NCI-H2171 (cell line): ENCODE data around the gene TRPM7.

Experiments used
- DNase-seq: peaks from one replicate; lab custom pipeline; 2025; lab: John Stamatoyannopoulos, UW

Gene TRPM7

GRCh38 chr15:50562735-50563640, 123.6 kb downstream of the TRPM7 start:
- DNase-seq = peak; percentile 56

- no peak for DNase-seq
Measured at GRCh38 chr15:50558012-50558411, 128.6 kb downstream of the TRPM7 start.

DNA sequence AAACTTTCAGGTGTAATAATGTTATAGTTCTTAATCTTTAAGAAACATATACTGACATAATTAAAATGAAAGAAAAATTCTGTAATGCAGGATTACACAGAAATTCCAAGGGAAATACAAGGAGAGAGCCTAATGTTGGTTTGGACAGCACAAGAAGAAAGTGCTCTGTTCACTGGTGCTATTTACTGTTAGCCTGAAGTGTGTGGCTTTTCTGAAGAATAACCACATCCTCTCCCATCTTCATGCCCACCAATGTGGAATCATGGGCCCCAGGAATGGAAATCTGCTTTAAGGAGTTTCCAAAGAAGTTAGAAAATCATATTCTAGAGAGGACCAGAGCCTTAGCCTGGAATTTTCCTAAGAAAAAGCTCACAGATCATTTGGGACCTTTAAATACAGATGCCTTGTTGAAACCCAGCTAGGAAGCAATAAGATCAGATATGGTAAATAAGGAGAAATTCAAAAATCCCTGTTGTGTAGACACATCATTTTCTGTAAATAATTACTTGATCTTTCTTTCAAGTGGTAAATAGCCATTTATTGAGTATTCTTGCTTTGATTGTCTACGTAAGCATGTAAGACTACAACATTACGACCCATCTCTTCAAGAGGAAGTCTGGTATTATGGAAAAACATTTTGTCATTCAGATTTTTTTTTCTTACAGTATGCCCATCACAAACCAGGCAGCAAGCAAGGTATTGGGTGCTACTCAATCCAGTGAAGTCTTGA, 129.8 kb downstream of the TRPM7 start:
- DNase-seq = no peak

GRCh38 chr15:50552238-50552637, 134.4 kb downstream of the TRPM7 start:
- no peak for DNase-seq

DNA sequence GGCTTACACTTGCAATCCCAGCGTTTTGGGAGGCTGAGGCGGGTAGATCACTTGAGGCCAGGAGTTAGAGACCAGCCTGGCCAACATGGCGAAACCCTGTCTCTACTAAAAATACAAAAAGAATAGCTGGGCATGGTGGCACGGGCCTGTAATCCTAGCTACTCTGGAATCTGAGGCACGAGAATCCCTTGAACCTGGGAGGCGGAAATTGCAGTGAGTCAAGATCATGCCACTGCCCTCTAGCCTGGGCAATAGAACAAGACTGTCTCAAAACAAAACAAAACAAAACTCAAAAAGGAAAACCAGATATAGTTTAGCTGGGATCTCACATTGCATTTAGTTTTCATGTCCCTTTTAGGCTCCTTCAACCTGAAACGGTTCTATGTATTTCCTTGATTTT, 137.3 kb downstream of the TRPM7 start:
- no peak for DNase-seq

DNA sequence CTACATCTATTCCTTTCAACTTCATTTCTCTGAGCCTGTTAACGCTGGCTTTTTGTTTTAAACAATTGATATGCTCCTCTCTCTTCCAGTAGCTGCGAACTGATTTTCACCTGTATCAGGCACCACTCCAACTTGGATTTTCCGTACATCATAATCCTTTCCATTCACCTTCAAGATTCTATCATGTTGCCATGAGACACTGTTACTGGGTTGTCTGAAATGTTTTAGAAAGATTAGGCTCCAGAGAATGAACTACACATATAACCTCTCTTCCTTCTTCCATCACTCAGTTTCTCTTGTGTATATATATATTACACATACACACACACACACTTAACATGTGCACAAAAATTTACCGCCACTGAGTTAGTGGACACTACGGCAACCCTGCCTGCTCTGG, 140.0 kb downstream of the TRPM7 start, which contains the start of gene USP50:
USP50 (minus strand) TSS at position 101 of the 400 bp plus-strand sequence. CDS start 141 bp downstream, outside the sequence.
- no peak for DNase-seq

DNA sequence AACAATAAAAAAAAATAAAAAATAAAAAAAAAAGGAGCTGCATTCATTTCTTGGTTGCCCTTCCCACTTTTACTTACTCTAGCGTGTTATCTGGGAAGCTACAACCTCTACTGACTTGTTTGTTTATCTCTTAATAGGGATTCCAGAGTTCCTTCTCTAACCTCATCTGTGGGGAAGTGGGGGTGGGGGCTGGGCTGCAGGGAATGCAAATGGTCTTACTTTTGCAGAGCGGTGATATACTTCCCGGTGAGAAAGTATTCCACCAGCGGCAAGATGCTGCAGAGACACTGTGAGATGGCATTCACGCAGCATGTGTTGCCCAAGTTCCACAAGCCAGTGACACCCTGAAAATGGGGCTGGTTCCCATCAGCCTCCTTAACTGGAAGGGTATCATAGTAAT, 142.2 kb downstream of the TRPM7 start:
- DNase-seq = no peak

GRCh38 chr15:50543556-50543955, 143.0 kb downstream of the TRPM7 start:
- DNase-seq = no peak

DNA sequence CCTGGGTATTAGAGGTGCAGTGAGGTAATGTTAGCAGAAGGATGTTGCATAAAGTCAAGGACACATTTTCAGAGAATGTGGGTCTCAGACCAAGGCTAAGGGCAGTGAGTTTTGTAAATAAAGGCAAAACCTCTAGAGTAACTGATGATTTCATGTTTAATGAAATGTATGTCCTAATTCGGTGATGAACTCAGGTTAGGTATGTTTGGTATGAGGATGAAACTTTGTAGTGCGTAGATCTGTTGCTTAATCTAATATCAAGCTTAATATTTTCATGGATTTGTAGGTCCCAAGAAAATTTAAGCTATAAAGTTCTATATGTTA, 143.7 kb downstream of the TRPM7 start:
- DNase-seq = no peak

DNA sequence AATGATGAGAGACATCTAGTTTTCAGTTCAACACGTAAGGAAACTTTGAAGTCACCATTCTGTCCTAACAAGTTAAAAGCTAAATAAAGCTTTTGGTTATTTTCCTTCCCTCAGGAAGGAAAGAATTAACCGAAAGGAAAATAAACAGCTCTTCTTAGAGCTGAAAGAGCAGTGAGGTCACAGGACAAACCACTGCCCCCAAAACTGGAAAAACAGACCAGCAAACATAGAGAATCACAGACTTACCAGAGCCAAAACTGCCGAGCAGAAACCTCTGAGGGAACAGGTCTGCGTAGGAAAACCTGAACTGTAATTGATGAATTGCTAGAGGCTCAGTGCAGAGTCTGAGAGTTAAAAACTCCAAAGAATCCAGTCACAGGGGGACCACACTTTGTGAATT, 154.8 kb downstream of the TRPM7 start:
- DNase-seq = no peak

DNA sequence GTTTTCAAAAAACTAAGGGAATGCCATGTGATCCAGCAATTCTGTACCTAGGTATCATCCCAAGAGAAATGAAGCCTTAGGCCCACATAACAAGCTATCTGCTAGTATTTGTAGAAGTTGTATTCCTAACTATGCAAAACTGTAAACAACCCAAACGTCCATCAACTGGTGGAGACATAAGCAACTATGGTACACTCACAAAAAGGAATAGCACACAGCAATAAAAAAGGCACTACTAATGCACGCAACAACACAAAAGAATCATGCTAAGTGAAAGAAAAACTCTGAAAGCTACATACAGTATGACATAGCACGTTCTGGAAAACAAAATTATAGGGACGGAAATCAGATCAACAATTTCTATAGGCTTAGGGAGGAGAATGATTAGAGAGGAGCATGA, 155.4 kb downstream of the TRPM7 start:
- no peak for DNase-seq

DNA sequence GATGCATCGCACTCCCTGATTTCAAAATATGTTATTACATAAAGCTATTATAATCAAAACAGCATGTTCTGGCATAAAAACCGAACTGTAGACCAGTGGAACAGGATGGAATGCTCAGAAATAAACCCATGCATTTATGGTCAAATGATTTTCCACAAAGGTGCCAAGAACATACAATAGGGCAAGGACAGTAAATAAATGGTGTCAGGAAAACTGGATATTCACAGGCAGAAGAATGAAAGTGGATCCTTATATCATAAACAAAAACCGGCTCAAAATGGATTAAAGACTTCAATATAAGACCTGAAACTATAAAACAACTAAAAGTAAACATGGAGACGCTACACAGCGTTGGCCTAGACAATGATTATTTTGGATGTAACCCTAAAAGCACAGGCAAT, 162.7 kb downstream of the TRPM7 start:
- DNase-seq = no peak

DNA sequence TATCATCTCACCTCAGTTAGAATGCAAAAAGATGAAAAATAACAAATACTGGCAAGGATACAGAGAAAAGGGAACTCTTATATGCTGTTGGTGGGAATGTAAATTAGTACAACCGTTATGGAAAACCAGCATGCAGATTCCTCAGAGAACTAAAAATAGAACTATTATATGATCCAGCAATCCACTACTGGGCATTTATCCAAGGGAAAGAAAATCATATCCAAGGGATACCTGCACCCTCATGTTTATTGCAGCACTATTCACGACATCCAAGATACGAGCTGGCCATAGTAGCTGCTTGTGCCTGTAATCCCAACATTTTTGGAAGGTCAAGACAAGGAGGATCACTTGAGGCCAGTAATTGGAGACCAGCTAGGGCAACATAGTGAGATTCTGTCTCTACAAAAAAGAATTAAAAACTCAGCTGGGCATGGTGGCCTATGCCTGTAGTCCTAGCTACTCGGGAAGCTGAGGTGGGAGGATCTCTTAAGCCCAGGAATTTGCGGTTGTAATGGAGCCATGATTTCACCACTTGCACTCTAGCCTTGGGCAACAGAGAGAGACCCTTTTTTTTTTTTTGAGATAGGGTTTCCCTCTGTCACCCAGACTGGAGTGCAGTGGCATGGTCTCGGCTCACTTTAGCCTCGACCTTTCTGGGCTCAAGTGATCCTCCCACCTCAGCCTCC, 166.7 kb downstream of the TRPM7 start:
- no peak for DNase-seq

DNA sequence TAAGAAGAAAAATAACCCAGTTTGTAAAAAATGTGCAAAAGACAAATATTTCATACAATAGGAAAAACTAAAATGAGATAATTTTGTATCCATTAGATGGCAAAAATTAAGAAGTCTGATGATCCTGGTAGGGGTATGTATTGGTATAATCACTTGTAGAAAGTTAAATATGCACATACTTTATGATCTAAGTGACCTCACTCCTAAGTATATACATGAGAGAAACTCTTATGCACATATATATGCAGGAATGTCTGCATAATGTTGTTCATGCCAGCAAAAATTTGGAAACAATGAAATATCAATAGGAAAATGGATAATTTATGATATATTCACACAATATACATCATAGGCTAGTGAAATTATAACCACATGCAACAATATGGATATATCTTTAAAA, 173.6 kb downstream of the TRPM7 start:
- DNase-seq = no peak
